Osteocyte (in vitro differentiated cells): ENCODE measurements around the gene TTLL12. TPM values are rescaled to one million over a fixed set of nuclear protein-coding genes. Genes with fewer than 3 reads are reported as not detected.

Source experiments
- DNase-seq: peaks from one replicate; pipeline ENCODE4 v3.0.0; 2021; ENCODE audit warnings: mixed read lengths; ENCODE audit not compliant: unreplicated experiment; ENCODE audit errors: extremely low spot score
- H3K27ac Mint-ChIP-seq: one replicate; pipeline ENCODE4 v1.8.0; 2021; ENCODE audit warnings: mild to moderate bottlenecking, mixed read lengths; ENCODE audit not compliant: unreplicated experiment
- H3K27me3 Mint-ChIP-seq: one replicate; pipeline ENCODE4 v1.8.0; 2021; ENCODE audit warnings: mixed read lengths; ENCODE audit not compliant: unreplicated experiment
- H3K36me3 Mint-ChIP-seq: one replicate; pipeline ENCODE4 v1.8.0; 2021; ENCODE audit warnings: mixed read lengths; ENCODE audit not compliant: unreplicated experiment
- H3K4me1 Mint-ChIP-seq: one replicate; pipeline ENCODE4 v1.8.0; 2021; ENCODE audit warnings: mixed read lengths; ENCODE audit not compliant: unreplicated experiment
- H3K4me3 Mint-ChIP-seq: one replicate; pipeline ENCODE4 v1.8.0; 2021; ENCODE audit warnings: mild to moderate bottlenecking, moderate library complexity, mixed read lengths; ENCODE audit not compliant: unreplicated experiment
- H3K9me3 Mint-ChIP-seq: one replicate; pipeline ENCODE4 v1.8.0; 2021; ENCODE audit warnings: mixed read lengths; ENCODE audit not compliant: unreplicated experiment
- total RNA-seq: library from RNA; stranded (reverse); gene quantifications from 2 replicates; pipeline ENCODE4 v1.2.1, GENCODE V29; 2021
- TF ChIP-seq, protein P1 (sequence below): fragments of 200-600 bp; sonication (generic); IDR thresholded peaks from 2 replicates; pipeline ENCODE4 v1.5.0; 2021; ENCODE audit warnings: antibody characterized with exemption, mild to moderate bottlenecking, moderate library complexity

TTLL12 gene
- total RNA-seq, 1 donor from 2014 or later: 35.6 TPM

DNA sequence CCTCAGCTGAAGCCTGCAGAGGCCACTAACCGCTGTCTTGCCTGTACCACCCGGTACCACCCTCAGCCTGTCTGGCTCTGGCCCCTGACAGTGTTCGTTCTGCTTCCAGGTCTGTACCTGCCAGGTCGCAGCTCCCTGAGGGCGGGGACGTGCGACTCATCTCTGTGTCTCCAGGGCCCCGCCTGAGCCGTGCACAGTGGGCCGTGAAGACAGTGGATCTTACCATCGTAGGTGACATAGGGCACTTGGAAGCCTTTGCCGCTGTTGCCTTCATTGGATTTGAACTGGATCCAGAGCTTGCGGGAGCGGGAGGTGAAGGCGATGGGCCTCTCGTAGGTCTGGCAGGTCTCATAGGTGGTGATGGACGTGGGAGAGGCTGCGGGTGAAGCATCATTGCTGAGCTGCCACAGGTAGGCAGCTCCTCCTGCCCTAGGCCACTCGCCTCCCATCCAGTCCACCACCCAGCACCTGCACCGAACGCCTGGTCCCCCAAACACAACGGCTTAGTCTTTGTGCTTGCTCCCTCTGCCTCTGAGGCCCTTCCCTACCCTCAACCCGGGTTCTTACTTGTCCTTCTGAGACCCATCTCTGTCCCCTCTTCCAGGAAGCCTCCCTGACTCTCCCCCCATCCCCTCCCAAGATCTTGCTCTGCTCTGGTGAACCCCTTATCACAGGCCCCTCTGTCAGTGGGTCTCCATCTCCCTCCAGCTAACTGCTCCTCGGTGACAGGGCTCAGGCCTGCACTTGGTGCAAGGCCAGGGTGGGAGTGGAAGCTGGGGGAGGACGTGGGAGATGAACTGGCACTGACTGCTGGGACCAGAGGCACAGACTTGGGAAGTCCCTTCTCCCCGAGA, 21.1 kb upstream of the TTLL12 start:
- DNase-seq: no peak
- no peaks in the 10 kb centered on the region for H3K36me3 Mint-ChIP-seq
- no peaks in the 10 kb centered on the region for H3K4me1 Mint-ChIP-seq
- H3K9me3 Mint-ChIP-seq: no peaks in the 10 kb centered on the region
- TF ChIP-seq, protein P1, sequence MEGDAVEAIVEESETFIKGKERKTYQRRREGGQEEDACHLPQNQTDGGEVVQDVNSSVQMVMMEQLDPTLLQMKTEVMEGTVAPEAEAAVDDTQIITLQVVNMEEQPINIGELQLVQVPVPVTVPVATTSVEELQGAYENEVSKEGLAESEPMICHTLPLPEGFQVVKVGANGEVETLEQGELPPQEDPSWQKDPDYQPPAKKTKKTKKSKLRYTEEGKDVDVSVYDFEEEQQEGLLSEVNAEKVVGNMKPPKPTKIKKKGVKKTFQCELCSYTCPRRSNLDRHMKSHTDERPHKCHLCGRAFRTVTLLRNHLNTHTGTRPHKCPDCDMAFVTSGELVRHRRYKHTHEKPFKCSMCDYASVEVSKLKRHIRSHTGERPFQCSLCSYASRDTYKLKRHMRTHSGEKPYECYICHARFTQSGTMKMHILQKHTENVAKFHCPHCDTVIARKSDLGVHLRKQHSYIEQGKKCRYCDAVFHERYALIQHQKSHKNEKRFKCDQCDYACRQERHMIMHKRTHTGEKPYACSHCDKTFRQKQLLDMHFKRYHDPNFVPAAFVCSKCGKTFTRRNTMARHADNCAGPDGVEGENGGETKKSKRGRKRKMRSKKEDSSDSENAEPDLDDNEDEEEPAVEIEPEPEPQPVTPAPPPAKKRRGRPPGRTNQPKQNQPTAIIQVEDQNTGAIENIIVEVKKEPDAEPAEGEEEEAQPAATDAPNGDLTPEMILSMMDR: no peak
- H3K27me3 Mint-ChIP-seq: peaks cover 2% of the 10 kb centered on the region
- no peak overlapping the region for H3K4me3 Mint-ChIP-seq
- no peak overlapping the region for H3K27ac Mint-ChIP-seq

DNA sequence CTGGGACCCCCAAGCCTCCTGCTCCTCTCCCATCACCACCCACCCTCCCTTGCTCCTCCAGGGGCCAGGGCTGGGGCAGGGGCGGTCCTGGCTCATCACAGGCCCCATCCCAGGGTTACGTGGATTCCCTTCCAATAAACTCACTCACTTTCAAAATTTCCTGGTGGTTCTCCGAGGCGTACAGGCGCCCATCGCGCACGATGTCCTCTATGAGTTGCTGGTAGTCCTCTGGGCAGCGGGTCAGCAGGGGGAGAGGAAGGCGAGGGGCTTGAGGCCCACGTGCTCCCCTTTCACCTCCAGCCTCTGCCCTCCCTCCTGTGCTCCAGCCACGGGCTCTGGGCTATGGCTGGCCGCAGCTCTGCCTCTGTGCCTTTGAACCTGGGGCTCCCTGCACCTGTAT, 20.5 kb upstream of the TTLL12 start:
- Mint-ChIP-seq H3K9me3 (no peaks in the 10 kb centered on the region), H3K27me3 (peaks cover 2% of the 10 kb centered on the region)
- TF ChIP-seq, protein P1: no peak

DNA sequence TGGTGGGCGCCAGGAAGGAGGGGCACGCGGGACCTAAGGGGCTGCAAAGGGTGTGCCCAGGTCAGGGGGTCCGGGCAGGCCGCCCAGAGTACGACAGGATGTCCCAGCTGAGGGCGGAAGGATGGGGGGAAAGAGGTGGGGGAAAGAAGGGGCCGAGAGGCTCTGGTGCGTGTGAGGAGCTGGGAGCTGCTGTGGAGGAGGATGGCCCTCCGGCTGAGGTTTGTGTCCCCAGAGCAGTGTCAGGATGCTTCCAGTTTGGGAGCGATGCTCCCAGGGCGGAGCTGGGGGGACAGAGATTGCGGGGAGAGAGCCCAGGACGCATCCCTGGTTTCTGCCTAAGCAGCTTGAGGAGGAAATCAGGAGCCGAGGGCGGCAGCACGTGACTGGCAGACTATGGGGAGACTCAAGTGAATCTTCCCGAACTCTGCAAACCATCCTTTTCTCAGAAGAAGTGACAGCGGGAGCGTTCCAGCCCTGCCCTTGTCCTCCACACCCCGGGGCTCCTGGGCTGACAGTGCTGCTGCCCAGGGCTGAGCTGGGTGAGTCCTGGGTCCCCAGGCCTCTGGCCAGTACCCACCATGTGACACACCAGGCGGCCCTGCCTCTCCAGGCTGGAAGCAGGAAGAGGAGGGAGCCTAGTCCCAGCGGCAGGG, 19.7 kb upstream of the TTLL12 start:
- peaks cover 2% of the 10 kb centered on the region for H3K27me3 Mint-ChIP-seq
- TF ChIP-seq, protein P1: no peak
- no peaks in the 10 kb centered on the region for H3K4me1 Mint-ChIP-seq
- no peak overlapping the region for H3K27ac Mint-ChIP-seq
- DNase-seq: no peak
- no peaks in the 10 kb centered on the region for H3K36me3 Mint-ChIP-seq
- no peaks in the 10 kb centered on the region for H3K9me3 Mint-ChIP-seq
- H3K4me3 Mint-ChIP-seq: no peak overlapping the region

More for the DNA sequence above, 20.5 kb upstream of the TTLL12 start:
- no peak for DNase-seq
- Mint-ChIP-seq H3K4me1 (no peaks in the 10 kb centered on the region), H3K4me3 (no peak overlapping the region), H3K36me3 (no peaks in the 10 kb centered on the region), H3K27ac (no peak overlapping the region)

DNA sequence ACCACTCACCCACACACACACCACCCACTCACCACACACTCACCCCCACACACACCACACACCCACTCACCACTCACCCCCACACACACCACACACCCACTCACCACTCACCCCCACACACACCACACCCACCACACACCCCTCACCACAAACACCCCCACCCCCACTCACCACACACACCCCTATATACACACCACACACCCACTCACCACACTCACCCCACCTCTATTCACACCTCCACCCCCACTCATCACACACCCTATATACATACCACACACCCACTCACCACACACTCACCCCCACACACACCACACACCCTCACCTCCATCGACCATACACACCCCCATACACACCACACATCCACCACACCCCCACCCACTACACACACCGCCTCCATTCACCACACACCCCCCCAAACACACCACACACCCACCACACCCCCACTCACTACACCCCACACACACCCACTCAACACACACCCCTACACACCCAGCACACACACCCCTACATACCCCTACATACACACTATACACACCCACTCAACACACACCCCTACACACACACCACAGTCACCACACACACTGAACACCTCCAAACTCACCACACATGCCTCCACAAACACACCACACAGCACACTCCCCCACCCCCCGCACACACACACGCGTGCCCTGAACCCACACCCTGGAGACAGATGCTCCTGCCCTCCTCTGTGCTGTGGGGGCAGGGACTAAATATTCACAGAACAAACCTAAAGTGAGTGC, 19.0 kb upstream of the TTLL12 start:
- no peak for DNase-seq
- no peak overlapping the region for H3K4me3 Mint-ChIP-seq
- TF ChIP-seq, protein P1: no peak
- H3K4me1 Mint-ChIP-seq: no peaks in the 10 kb centered on the region
- H3K9me3 Mint-ChIP-seq: no peaks in the 10 kb centered on the region
- no peak overlapping the region for H3K27ac Mint-ChIP-seq
- H3K27me3 Mint-ChIP-seq: peaks cover 2% of the 10 kb centered on the region
- no peaks in the 10 kb centered on the region for H3K36me3 Mint-ChIP-seq
